Mucosa of rectum (tissue), 2 donors: Measurements from ENCODE around the gene RPS14.
A peak's percentile ranks its signal among the peaks of the same experiment; 100 is the strongest.
"Not testable (repeated sequence)": the region's sequence is repeated elsewhere in the genome, so short reads cannot be mapped to it uniquely, and the experiment has no call there.

Source experiments
- H3K27ac ChIP-seq, 2 donors: one replicate each; pipeline ENCODE4 v1.7.0; 2013; ENCODE audit warnings: inconsistent platforms in 2 of 2, low read depth in 2 of 2, low read length in 2 of 2
- H3K27me3 ChIP-seq, 2 donors: one replicate each; pipeline ENCODE4 v1.7.0; 2013; ENCODE audit warnings: low read length in 2 of 2; ENCODE audit not compliant: control insufficient read depth in 2 of 2, insufficient read depth in 2 of 2
- H3K36me3 ChIP-seq, 2 donors: one replicate each; pipeline ENCODE4 v1.7.0; 2013; ENCODE audit warnings: low read length in 2 of 2; ENCODE audit not compliant: control insufficient read depth in 2 of 2, insufficient read depth in 2 of 2
- H3K4me1 ChIP-seq, 2 donors: one replicate each; pipeline ENCODE4 v1.7.0; 2013; ENCODE audit warnings: low read length in 2 of 2, mild to moderate bottlenecking in 1 of 2; ENCODE audit not compliant: control insufficient read depth in 2 of 2, insufficient read depth in 2 of 2
- H3K4me3 ChIP-seq, 2 donors: one replicate each; pipeline ENCODE4 v1.7.0; 2013; ENCODE audit warnings: low read length in 2 of 2
- H3K9ac ChIP-seq, 2 donors: one replicate each; pipeline ENCODE4 v1.7.0; 2013; ENCODE audit warnings: low read length in 2 of 2, low read depth in 1 of 2, mild to moderate bottlenecking in 1 of 2
- H3K9me3 ChIP-seq, 2 donors: one replicate each; pipeline ENCODE4 v1.7.0; 2013; ENCODE audit warnings: low read length in 2 of 2; ENCODE audit not compliant: control insufficient read depth in 2 of 2
- donor health status: healthy.
- donor health status: Normal muscosa, but diverticular disease.

RPS14 gene

GRCh38 chr5:150458802-150459557 is 9.4 kb upstream of the RPS14 start:
- Histone ChIP-seq H3K9me3 (no peaks in the 10 kb centered on the region), H3K36me3 (no peaks in the 10 kb centered on the region), H3K9ac (no peak overlapping the region), H3K4me1 (no peaks in the 10 kb centered on the region), H3K27ac (no peak overlapping the region), H3K27me3 (no peaks in the 10 kb centered on the region), H3K4me3 (no peak overlapping the region)

- no peaks in the 10 kb centered on the region for H3K36me3 ChIP-seq
- H3K4me1 ChIP-seq: no peaks in the 10 kb centered on the region
- no peak overlapping the region for H3K9ac ChIP-seq
- H3K27me3 ChIP-seq: no peaks in the 10 kb centered on the region
- H3K27ac ChIP-seq: no peak overlapping the region
- no peaks in the 10 kb centered on the region for H3K9me3 ChIP-seq
- no peak overlapping the region for H3K4me3 ChIP-seq
Observed at GRCh38 chr5:150457562-150458240, 8.2 kb upstream of the RPS14 start.

GRCh38 chr5:150457121-150457520 is 7.6 kb upstream of the RPS14 start:
- H3K27me3 ChIP-seq: no peaks in the 10 kb centered on the region
- no peak overlapping the region for H3K9ac ChIP-seq
- H3K27ac ChIP-seq: no peak overlapping the region
- H3K36me3 ChIP-seq: no peaks in the 10 kb centered on the region
- no peaks in the 10 kb centered on the region for H3K9me3 ChIP-seq
- no peaks in the 10 kb centered on the region for H3K4me1 ChIP-seq
- no peak overlapping the region for H3K4me3 ChIP-seq

GRCh38 chr5:150454492-150455229 is 5.1 kb upstream of the RPS14 start:
- H3K27me3 ChIP-seq: no peaks in the 10 kb centered on the region
- no peak overlapping the region for H3K27ac ChIP-seq
- no peak overlapping the region for H3K9ac ChIP-seq
- no peaks in the 10 kb centered on the region for H3K36me3 ChIP-seq
- no peak overlapping the region for H3K4me3 ChIP-seq
- no peaks in the 10 kb centered on the region for H3K9me3 ChIP-seq
- H3K4me1 ChIP-seq: no peaks in the 10 kb centered on the region

- H3K36me3 ChIP-seq: not testable (repeated sequence)
Observed at GRCh38 chr5:150454027-150454426, 4.5 kb upstream of the RPS14 start.

GRCh38 chr5:150452914-150453313 is 3.4 kb upstream of the RPS14 start:
- Histone ChIP-seq H3K27me3 (no peaks in the 10 kb centered on the region), H3K4me1 (peaks cover 10 to 14% of the 10 kb centered on the region in 2 donors), H3K9ac (no peak overlapping the region), H3K36me3 (peaks cover 0 to 1% of the 10 kb centered on the region in 2 donors), H3K4me3 (no peak overlapping the region), H3K9me3 (no peaks in the 10 kb centered on the region), H3K27ac (no peak overlapping the region)

More at GRCh38 chr5:150454027-150454426, 4.5 kb upstream of the RPS14 start:
- not testable (repeated sequence) for H3K9me3 ChIP-seq, H3K9ac ChIP-seq, H3K27ac ChIP-seq, H3K27me3 ChIP-seq, H3K4me3 ChIP-seq, H3K4me1 ChIP-seq

- Histone ChIP-seq H3K9ac (no peak overlapping the region), H3K4me3 (no peak overlapping the region), H3K27ac (no peak overlapping the region), H3K9me3 (no peaks in the 10 kb centered on the region), H3K27me3 (no peaks in the 10 kb centered on the region), H3K4me1 (peaks cover 16% of the 10 kb centered on the region in 2 donors), H3K36me3 (peaks cover 9 to 15% of the 10 kb centered on the region in 2 donors)
Observed at GRCh38 chr5:150451594-150451993, 2.1 kb upstream of the RPS14 start.

GRCh38 chr5:150448952-150449516 is 505 bp downstream of the RPS14 start:
- Histone ChIP-seq H3K4me3 (peak overlapping the region; percentile 89 to 95), H3K36me3 (peaks cover 32 to 40% of the 10 kb centered on the region in 2 donors), H3K4me1 (peaks cover 16% of the 10 kb centered on the region in 2 donors), H3K9me3 (no peaks in the 10 kb centered on the region), H3K9ac (peak overlapping the region; percentile 93 to 97), H3K27ac (peak overlapping the region; percentile 98 to 99), H3K27me3 (no peaks in the 10 kb centered on the region)

GRCh38 chr5:150448334-150448733 is 1.2 kb downstream of the RPS14 start:
- Histone ChIP-seq H3K9ac (peak overlapping the region; percentile 93 to 97), H3K27ac (peak overlapping the region in 1 of 2 donors; percentile 99), H3K27me3 (no peaks in the 10 kb centered on the region), H3K4me1 (peaks cover 16% of the 10 kb centered on the region in 2 donors), H3K4me3 (peak overlapping the region; percentile 89 to 95), H3K36me3 (peaks cover 39 to 47% of the 10 kb centered on the region in 2 donors), H3K9me3 (no peaks in the 10 kb centered on the region)
